ENCODE measurements around the gene REXO5.

DNA sequence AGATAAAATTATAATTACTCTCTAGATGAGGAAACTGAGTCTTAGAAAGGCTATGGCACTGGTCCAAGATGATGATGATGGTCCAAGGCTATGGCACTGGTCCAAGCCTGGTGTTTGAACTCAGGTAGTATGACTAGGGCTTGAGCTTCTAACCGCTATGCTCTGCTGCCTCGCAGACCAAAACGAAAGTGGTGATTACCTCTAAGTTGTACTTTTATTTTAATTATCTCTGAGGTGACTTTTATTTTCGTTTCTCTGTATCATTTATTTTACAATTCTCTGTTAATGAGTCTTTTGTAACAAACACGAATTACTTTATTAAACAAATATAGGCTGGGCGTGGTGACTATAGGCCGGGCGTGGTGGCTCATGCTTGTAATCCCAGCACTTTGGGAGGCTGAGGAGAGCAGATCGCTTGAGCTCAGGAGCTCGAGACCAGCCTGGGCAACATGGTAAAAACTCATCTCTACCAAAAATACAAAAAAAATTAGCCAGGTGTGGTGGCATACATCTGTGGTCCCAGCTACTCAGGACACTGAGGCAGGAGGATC, 5.6 kb downstream of the REXO5 start:
- TF ChIP-seq, protein P1, sequence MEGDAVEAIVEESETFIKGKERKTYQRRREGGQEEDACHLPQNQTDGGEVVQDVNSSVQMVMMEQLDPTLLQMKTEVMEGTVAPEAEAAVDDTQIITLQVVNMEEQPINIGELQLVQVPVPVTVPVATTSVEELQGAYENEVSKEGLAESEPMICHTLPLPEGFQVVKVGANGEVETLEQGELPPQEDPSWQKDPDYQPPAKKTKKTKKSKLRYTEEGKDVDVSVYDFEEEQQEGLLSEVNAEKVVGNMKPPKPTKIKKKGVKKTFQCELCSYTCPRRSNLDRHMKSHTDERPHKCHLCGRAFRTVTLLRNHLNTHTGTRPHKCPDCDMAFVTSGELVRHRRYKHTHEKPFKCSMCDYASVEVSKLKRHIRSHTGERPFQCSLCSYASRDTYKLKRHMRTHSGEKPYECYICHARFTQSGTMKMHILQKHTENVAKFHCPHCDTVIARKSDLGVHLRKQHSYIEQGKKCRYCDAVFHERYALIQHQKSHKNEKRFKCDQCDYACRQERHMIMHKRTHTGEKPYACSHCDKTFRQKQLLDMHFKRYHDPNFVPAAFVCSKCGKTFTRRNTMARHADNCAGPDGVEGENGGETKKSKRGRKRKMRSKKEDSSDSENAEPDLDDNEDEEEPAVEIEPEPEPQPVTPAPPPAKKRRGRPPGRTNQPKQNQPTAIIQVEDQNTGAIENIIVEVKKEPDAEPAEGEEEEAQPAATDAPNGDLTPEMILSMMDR (IDR thresholded peaks at IDR 0.05): no peak
- no peak for TF ChIP-seq EP300 (IDR thresholded peaks at IDR 0.05)
